Psoas muscle (tissue), 8 donors: ENCODE measurements around the gene ZFAND6. TPM values are rescaled to one million over a fixed set of nuclear protein-coding genes. Genes with fewer than 3 reads are reported as not detected.

ENCODE experiments used
- ATAC-seq, 4 donors: fragments of 200-7000 bp; cut with Tn5 transposase; one replicate each; pipeline ENCODE4 v1.9.1; 2020; ENCODE audit warnings: moderate library complexity in 3 of 4, mild to moderate bottlenecking in 2 of 4
- DNase-seq, 2 donors: peaks; one replicate each; pipeline ENCODE4 v3.0.0-alpha.2; 2020
- H3K27ac ChIP-seq: fragments of 200-600 bp; one replicate; pipeline ENCODE4 v1.8.0; 2022
- H3K27me3 ChIP-seq, 3 donors: fragments of 200-600 bp in 1 of 3; one replicate each; pipeline versions ENCODE4 v1.6.1 to v1.8.0; 2013 to 2022; ENCODE audit warnings: low read length in 2 of 3, mild to moderate bottlenecking in 2 of 3, moderate library complexity in 1 of 3; ENCODE audit not compliant: insufficient read depth in 3 of 3
- H3K36me3 ChIP-seq, 2 donors: fragments of 200-600 bp in 1 of 2; one replicate each; pipeline versions ENCODE4 v1.6.1 to v1.8.0; 2013 to 2022; ENCODE audit warnings: low read depth in 1 of 2, mild to moderate bottlenecking in 1 of 2, moderate library complexity in 1 of 2; ENCODE audit not compliant: insufficient read depth in 1 of 2
- H3K4me1 ChIP-seq: fragments of 200-600 bp; one replicate; pipeline ENCODE4 v1.8.0; 2022
- H3K4me3 ChIP-seq: fragments of 200-600 bp; one replicate; pipeline ENCODE4 v1.8.0; 2022; ENCODE audit warnings: mild to moderate bottlenecking
- H3K9me3 ChIP-seq: fragments of 200-600 bp; one replicate; pipeline ENCODE4 v1.8.0; 2022
- WGBS, 3 donors: extraction: QIAGEN DNeasy Blood & Tissue Kit; methylation state at CpG; one replicate each; pipeline versions ENCODE4 v1.1.6 to v1.1.7; 2013; 5-methylcytosine and 5-hydroxymethylcytosine counted together
- intact Hi-C, 2 donors: fragments of 100-400 bp; cut with DNase I; formaldehyde crosslinking; loops; one replicate each; pipeline versions ENCODE4 v1.11.0 to v1.14.2; 2022
- polyA plus RNA-seq, 3 donors: library from polyadenylated mRNA; stranded (reverse); fragments of 200-250 nt; gene quantifications; one replicate each; pipeline ENCODE4 v1.2.3, GENCODE V29; 2013
- total RNA-seq, 4 donors: library from RNA; stranded (reverse); fragmentation: NEBNext Ultra II Directional in 2 of 4; extraction: Animal tissue kit (Norgen Biotek cat#: 25700) in 2 of 4; gene quantifications; one replicate each; pipeline versions ENCODE4 v1.2.1 to v1.2.4, GENCODE V29; 2021 to 2023
- TF ChIP-seq, protein P1 (sequence below): fragments of 200-600 bp; IDR thresholded peaks from one replicate; pipeline ENCODE4 v1.8.0; 2022; ENCODE audit warnings: antibody characterized with exemption
- donor health status: healthy with polysubstance abuse.
- donor health status: DM: no; HTN: no; CAD: no; lungs with moderate emphysema.
- donor health status: Bipolar disorder and iron deficiency.
- donor health status: healthy.
- donor health status: DM: yes; HTN: yes; CAD: no.
- donor health status: DM: no; HTN: no; CAD: no.
- donor health status: DM: no; HTN: no; CAD: no.
- donor health status: DM: yes; HTN: yes; CAD: no.

ZFAND6 gene
- total and polyA plus RNA-seq, 7 donors: 66.3 to 125 (median 78.8) TPM

DNA sequence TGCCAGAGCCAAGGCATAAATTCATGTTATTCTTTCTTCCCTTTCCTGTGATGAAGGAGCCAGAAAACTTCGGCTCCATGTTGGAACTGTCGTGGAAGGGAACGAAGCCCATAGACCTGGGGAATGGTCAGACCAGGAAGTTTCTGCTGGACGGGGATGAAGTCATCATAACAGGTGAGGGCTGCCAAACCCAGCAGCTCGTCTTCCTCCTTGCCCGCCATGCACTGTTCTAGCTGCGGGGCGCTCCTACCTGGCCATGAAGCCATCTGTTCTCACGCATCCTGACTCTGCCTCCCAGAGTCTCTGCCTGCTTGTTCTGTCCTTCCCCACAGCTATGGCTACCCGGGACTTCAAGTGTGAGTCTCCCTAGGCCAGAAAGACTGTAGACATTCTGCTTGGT lies 121.5 kb downstream of the ZFAND6 start:
- intact Hi-C loops: no loop called here
- H3K4me1 ChIP-seq: peaks cover 37% of the 10 kb centered on the region
- H3K36me3 ChIP-seq: peaks cover 0 to 43% of the 10 kb centered on the region in 2 donors
- no peaks in the 10 kb centered on the region for H3K27me3 ChIP-seq
- no peak overlapping the region for H3K27ac ChIP-seq
- 95 to 97% (median 97%) methylated on average over 10 of the region's 10 CpGs for WGBS, 3 donors
- ATAC-seq: no peak
- TF ChIP-seq, protein P1, sequence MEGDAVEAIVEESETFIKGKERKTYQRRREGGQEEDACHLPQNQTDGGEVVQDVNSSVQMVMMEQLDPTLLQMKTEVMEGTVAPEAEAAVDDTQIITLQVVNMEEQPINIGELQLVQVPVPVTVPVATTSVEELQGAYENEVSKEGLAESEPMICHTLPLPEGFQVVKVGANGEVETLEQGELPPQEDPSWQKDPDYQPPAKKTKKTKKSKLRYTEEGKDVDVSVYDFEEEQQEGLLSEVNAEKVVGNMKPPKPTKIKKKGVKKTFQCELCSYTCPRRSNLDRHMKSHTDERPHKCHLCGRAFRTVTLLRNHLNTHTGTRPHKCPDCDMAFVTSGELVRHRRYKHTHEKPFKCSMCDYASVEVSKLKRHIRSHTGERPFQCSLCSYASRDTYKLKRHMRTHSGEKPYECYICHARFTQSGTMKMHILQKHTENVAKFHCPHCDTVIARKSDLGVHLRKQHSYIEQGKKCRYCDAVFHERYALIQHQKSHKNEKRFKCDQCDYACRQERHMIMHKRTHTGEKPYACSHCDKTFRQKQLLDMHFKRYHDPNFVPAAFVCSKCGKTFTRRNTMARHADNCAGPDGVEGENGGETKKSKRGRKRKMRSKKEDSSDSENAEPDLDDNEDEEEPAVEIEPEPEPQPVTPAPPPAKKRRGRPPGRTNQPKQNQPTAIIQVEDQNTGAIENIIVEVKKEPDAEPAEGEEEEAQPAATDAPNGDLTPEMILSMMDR: no peak
- DNase-seq: no peak
- H3K4me3 ChIP-seq: no peak overlapping the region
- no peaks in the 10 kb centered on the region for H3K9me3 ChIP-seq

DNA sequence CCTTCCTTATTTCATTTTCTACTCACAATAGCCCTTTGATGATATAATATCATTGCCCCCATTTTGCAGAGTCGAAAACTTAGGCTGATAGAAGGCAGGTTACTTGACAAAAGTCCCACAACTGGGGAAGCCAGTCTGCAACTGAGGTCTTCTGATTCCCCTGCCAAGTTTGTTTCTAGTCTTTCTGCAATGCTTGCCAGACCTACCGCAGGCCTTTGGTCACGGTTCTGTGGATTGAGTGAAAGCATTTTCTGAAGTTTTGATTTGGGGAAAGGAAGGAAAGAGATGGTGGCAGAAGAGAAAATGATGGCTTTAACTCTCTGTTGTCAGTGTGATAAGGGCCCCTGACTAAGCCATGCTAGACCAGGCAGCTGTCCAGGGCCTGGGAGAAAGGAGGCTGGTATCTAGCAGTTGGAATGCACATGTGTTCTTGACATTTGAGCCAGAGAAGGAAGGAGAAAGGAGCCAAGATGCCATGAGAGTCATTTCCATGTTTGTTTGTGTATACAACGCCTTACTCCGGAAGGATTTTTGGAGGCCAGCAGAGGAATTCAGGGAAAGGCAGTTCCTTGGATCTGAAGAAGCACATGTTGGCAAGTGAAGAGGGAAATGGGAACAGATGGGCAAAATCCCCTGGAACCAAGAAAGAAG lies 123.3 kb downstream of the ZFAND6 start:
- Histone ChIP-seq H3K4me3 (no peak overlapping the region), H3K36me3 (peaks cover 0 to 55% of the 10 kb centered on the region in 2 donors), H3K4me1 (peaks cover 30% of the 10 kb centered on the region), H3K27ac (peak overlapping the region; percentile 62), H3K9me3 (no peaks in the 10 kb centered on the region), H3K27me3 (no peaks in the 10 kb centered on the region)
- intact Hi-C loops: no loop called here
- DNase-seq (peak in 1 of 2 donors; percentile 56), ATAC-seq (peak; percentile 79 to 93 (median 89))
- TF ChIP-seq, protein P1: no peak
- 15 to 29% (median 18%) methylated on average over 5 of the region's 5 CpGs for WGBS, 3 donors

DNA sequence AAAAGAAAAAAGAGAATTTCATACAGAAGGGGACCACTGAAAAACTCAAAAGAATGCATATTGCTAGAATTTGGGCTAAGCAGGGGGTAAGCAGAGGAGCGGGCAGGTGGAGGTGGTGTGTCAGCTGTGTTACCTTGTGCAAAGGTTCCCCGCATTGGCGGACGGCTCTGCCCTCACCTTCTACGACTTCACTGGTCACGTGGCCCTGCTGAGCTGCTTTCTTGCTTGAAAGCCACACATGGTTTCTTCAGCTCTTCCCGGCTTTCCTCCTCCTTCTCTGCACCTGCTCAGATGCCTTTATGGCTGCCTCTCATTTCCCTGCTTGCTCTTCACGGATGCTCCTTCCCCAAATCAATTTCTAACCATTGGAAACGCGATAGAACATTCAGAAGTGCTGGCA lies 123.8 kb downstream of the ZFAND6 start:
- H3K27ac ChIP-seq: peak overlapping the region; percentile 62
- peaks cover 0 to 49% of the 10 kb centered on the region in 2 donors for H3K36me3 ChIP-seq
- no peaks in the 10 kb centered on the region for H3K27me3 ChIP-seq
- TF ChIP-seq, protein P1: no peak
- 58 to 78% (median 60%) methylated on average over 10 of the region's 10 CpGs for WGBS, 3 donors
- H3K9me3 ChIP-seq: no peaks in the 10 kb centered on the region
- DNase-seq (no peak), ATAC-seq (peak in 2 of 4 donors; percentile 29 to 31)
- H3K4me3 ChIP-seq: no peak overlapping the region
- intact Hi-C loops: no loop called here
- H3K4me1 ChIP-seq: peaks cover 30% of the 10 kb centered on the region

DNA sequence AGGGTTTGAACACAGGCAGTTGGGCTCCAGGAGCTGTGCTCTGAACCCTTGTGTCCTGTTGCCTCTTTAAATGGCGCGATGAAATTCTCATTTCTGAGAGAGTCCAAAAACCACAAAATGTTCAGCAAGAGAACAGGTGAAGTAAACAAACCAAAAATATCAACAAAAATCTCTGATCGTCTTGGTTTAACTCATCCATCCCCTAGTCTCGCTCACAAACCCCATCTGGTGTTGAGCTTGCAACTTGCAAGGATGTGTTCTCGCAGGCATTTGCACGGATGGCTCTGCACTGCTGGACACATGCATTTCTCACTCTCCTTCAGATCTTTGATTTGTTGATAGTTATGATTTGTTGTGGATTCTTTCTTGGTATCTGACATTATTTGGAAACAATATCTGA lies 124.4 kb downstream of the ZFAND6 start:
- Histone ChIP-seq H3K9me3 (no peaks in the 10 kb centered on the region), H3K4me1 (peaks cover 28% of the 10 kb centered on the region), H3K27ac (no peak overlapping the region), H3K27me3 (no peaks in the 10 kb centered on the region), H3K36me3 (peaks cover 0 to 47% of the 10 kb centered on the region in 2 donors), H3K4me3 (no peak overlapping the region)
- WGBS, 3 donors: 73 to 85% (median 76%) methylated on average over 6 of the region's 6 CpGs
- no peak for DNase-seq
- intact Hi-C loops: no loop called here
- TF ChIP-seq, protein P1: peak; percentile 12
- ATAC-seq: no peak

DNA sequence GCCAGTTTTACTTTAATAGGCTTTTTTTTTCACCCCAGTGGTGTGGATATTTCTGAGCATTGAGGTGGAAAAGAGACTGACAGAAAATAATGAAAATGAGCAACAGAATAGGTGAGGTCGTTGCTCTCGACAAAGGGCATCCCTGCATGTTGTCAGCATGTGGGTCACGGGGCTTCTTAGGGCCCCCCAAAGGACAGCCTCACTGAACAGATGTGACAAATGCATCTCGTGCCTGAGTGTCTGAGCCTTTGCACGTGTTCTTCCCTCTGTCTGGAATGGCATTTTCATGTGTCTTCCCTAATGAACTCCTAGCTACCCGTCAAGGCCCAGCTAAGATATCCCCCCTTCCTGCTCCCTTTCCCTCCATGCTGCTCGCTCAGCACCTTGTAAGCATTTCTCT lies 125.1 kb downstream of the ZFAND6 start:
- H3K27ac ChIP-seq: no peak overlapping the region
- no peak for DNase-seq
- TF ChIP-seq, protein P1: no peak
- H3K4me3 ChIP-seq: no peak overlapping the region
- H3K36me3 ChIP-seq: peaks cover 0 to 47% of the 10 kb centered on the region in 2 donors
- WGBS, 3 donors: 90 to 96% (median 95%) methylated on average over 7 of the region's 7 CpGs
- no peak for ATAC-seq
- peaks cover 22% of the 10 kb centered on the region for H3K4me1 ChIP-seq
- H3K27me3 ChIP-seq: no peaks in the 10 kb centered on the region
- H3K9me3 ChIP-seq: no peaks in the 10 kb centered on the region
- intact Hi-C loops: no loop called here
